Bronchial smooth muscle cell (primary cell): ENCODE results near the gene FOXL2NB. TPM values are rescaled to one million over a fixed set of nuclear protein-coding genes. Genes with fewer than 3 reads are reported as not detected.

ENCODE experiments used
- total RNA-seq: library from RNA; depleted of rRNA; stranded (reverse); fragments of >200 nt; gene quantifications from 2 replicates; pipeline ENCODE4 v1.2.1, GENCODE V29; 2014

The FOXL2NB gene
- under 0.01 TPM in 1 of 2 replicates, not detected in the other for total RNA-seq

GRCh38 chr3:138946663-138947494, at the start of gene FOXL2NB, which contains the start of gene FOXL2:
Gene FOXL2NB (plus strand): TSS chr3:138947217. CDS start chr3:138947365, 148 bp downstream.
Gene FOXL2 (minus strand): TSS chr3:138947137. CDS start chr3:138946722, 415 bp downstream.

Other genes with a start within 250 kb of the FOXL2NB start
- 3.9 and 11.5 TPM in 2 replicates for gene PIK3CB, start 112.3 kb upstream of the FOXL2NB start, total RNA-seq
- under 0.01 TPM in 1 of 2 replicates, not detected in the other for gene FOXL2, start 80 bp upstream of the FOXL2NB start, total RNA-seq
- not detected in 2 replicates for gene PRR23A, start 59.1 kb downstream of the FOXL2NB start, total RNA-seq
- gene PRR23B, start 73.7 kb downstream of the FOXL2NB start, total RNA-seq = not detected in 2 replicates
- gene PRR23C, start 97.7 kb downstream of the FOXL2NB start, total RNA-seq = not detected in 2 replicates